Neuronal stem cell (in vitro differentiated cells): ENCODE results near the gene ZC3HAV1.

Source experiments
- DNase-seq: peaks from one replicate; pipeline ENCODE4 v3.0.0-alpha.2; 2013; ENCODE audit warnings: low spot score
- H2AFZ ChIP-seq: one replicate; pipeline ENCODE4 v1.6.1; 2013; ENCODE audit warnings: mild to moderate bottlenecking, low read length, inconsistent platforms
- H2AK5ac ChIP-seq: 2 replicates; pipeline ENCODE4 v1.6.1; 2013; ENCODE audit warnings: low read depth, mild to moderate bottlenecking, inconsistent platforms, low read length, moderate library complexity, mixed read lengths
- H2BK120ac ChIP-seq: 2 replicates; pipeline ENCODE4 v1.6.1; 2013; ENCODE audit warnings: low read depth, mild to moderate bottlenecking, inconsistent platforms, low read length, moderate library complexity, mixed read lengths
- H2BK12ac ChIP-seq: one replicate; pipeline ENCODE4 v1.6.1; 2013; ENCODE audit warnings: low read length, inconsistent platforms
- H2BK15ac ChIP-seq: 2 replicates; pipeline ENCODE4 v1.6.1; 2013; ENCODE audit warnings: mild to moderate bottlenecking, low read length, inconsistent platforms, mixed read lengths
- H2BK5ac ChIP-seq: one replicate; pipeline ENCODE4 v1.6.1; 2013; ENCODE audit warnings: inconsistent platforms, mild to moderate bottlenecking, low read length, moderate library complexity
- H3K14ac ChIP-seq: one replicate; pipeline ENCODE4 v1.6.1; 2013; ENCODE audit warnings: low read length, inconsistent platforms
- H3K18ac ChIP-seq: 2 replicates; pipeline ENCODE4 v1.6.1; 2013; ENCODE audit warnings: low read length, inconsistent platforms
- H3K23ac ChIP-seq: 2 replicates; pipeline ENCODE4 v1.6.1; 2013; ENCODE audit warnings: low read depth, mild to moderate bottlenecking, mixed read lengths, low read length, inconsistent platforms; ENCODE audit not compliant: poor library complexity
- H3K27ac ChIP-seq: replicated peaks from 3 replicates; pipeline ENCODE4 v1.5.1; 2013; ENCODE audit warnings: low read length, inconsistent platforms
- H3K27me3 ChIP-seq, 3 experiments: 2 replicates each; pipeline ENCODE4 v1.6.1; 2013; ENCODE audit warnings: low read length in 3 of 3, mild to moderate bottlenecking in 2 of 3, inconsistent platforms in 1 of 3, low read depth in 1 of 3, mixed read lengths in 1 of 3, moderate library complexity in 1 of 3; ENCODE audit not compliant: control insufficient read depth in 3 of 3, insufficient read depth in 3 of 3
- H3K36me3 ChIP-seq, 2 donors: replicated peaks in 1 of 2; 2 replicates each; pipeline ENCODE4 v1.6.1; 2013; ENCODE audit warnings: low read length in 2 of 2; ENCODE audit not compliant: control insufficient read depth in 2 of 2, insufficient read depth in 2 of 2
- H3K4ac ChIP-seq: 2 replicates; pipeline ENCODE4 v1.6.1; 2013; ENCODE audit warnings: inconsistent platforms, mild to moderate bottlenecking, low read length, moderate library complexity
- H3K4me1 ChIP-seq, 2 donors: 1 replicate in 1 of 2; 2 replicates in 1 of 2; pipeline ENCODE4 v1.6.1; 2013; ENCODE audit warnings: low read length in 2 of 2, low read depth in 1 of 2; ENCODE audit not compliant: control insufficient read depth in 2 of 2, insufficient read depth in 1 of 2
- H3K4me2 ChIP-seq: one replicate; pipeline ENCODE4 v1.6.1; 2013; ENCODE audit warnings: mild to moderate bottlenecking, low read length, inconsistent platforms; ENCODE audit not compliant: insufficient read depth, poor library complexity, severe bottlenecking
- H3K4me3 ChIP-seq, 2 donors: 2 replicates each; pipeline ENCODE4 v1.5.1; 2013; ENCODE audit warnings: low read length in 2 of 2, mild to moderate bottlenecking in 2 of 2, inconsistent platforms in 1 of 2, moderate library complexity in 1 of 2
- H3K79me1 ChIP-seq: one replicate; pipeline ENCODE4 v1.6.1; 2013; ENCODE audit warnings: low read depth, mild to moderate bottlenecking, inconsistent platforms, low read length, moderate library complexity
- H3K9ac ChIP-seq: one replicate; pipeline ENCODE4 v1.6.1; 2013; ENCODE audit warnings: mild to moderate bottlenecking, low read depth, low read length, inconsistent platforms; ENCODE audit not compliant: poor library complexity
- H3K9me3 ChIP-seq, 2 donors: replicated peaks in 1 of 2; 2 replicates each; pipeline versions ENCODE3 to v1.6.1; 2013; ENCODE audit warnings: low read length in 2 of 2, mild to moderate bottlenecking in 2 of 2, inconsistent platforms in 1 of 2, low read depth in 1 of 2, mixed read lengths in 1 of 2, moderate library complexity in 1 of 2; ENCODE audit not compliant: control insufficient read depth in 2 of 2, insufficient read depth in 1 of 2
- H4K8ac ChIP-seq: one replicate; pipeline ENCODE4 v1.6.1; 2013; ENCODE audit warnings: low read depth, mild to moderate bottlenecking, inconsistent platforms, low read length, moderate library complexity
- H4K91ac ChIP-seq: one replicate; pipeline ENCODE4 v1.6.1; 2013; ENCODE audit warnings: low read length, low read depth, mild to moderate bottlenecking, inconsistent platforms; ENCODE audit not compliant: poor library complexity
- WGBS, 2 donors: extraction: QIAGEN DNeasy Blood & Tissue Kit; methylation state at CpG; one replicate each; pipeline ENCODE4 v1.1.7; 2013; ENCODE audit warnings: missing lambda C conversion rate in 2 of 2, mixed read lengths in 1 of 2; ENCODE audit not compliant: insufficient read length in 2 of 2, insufficient replicate concordance in 1 of 2; ENCODE audit errors: extremely low coverage in 2 of 2; 5-methylcytosine and 5-hydroxymethylcytosine counted together

Gene ZC3HAV1

GRCh38 chr7:139004321-139005090, 105.0 kb downstream of the ZC3HAV1 start:
- H3K4me2 ChIP-seq: no peak overlapping the region
- H2BK15ac ChIP-seq: no peak overlapping the region
- H4K91ac ChIP-seq: no peak overlapping the region
- H3K14ac ChIP-seq: no peak overlapping the region
- H2BK5ac ChIP-seq: no peak overlapping the region
- no peak overlapping the region for H4K8ac ChIP-seq
- H3K9ac ChIP-seq: no peak overlapping the region
- H2BK12ac ChIP-seq: no peak overlapping the region
- no peak overlapping the region for H3K4me3 ChIP-seq
- H3K27ac ChIP-seq: no peak overlapping the region
- no peak overlapping the region for H2BK120ac ChIP-seq
- H3K23ac ChIP-seq: no peak overlapping the region
- DNase-seq: no peak
- H3K36me3 ChIP-seq: no peaks in the 10 kb centered on the region
- peaks cover 0 to 9% of the 10 kb centered on the region in 2 donors for H3K9me3 ChIP-seq
- H3K18ac ChIP-seq: no peak overlapping the region
- H3K4me1 ChIP-seq: no peaks in the 10 kb centered on the region
- no peak overlapping the region for H3K4ac ChIP-seq
- H3K27me3 ChIP-seq: no peaks in the 10 kb centered on the region
- no peak overlapping the region for H2AFZ ChIP-seq
- H3K79me1 ChIP-seq: no peaks in the 10 kb centered on the region
- no peak overlapping the region for H2AK5ac ChIP-seq

DNA sequence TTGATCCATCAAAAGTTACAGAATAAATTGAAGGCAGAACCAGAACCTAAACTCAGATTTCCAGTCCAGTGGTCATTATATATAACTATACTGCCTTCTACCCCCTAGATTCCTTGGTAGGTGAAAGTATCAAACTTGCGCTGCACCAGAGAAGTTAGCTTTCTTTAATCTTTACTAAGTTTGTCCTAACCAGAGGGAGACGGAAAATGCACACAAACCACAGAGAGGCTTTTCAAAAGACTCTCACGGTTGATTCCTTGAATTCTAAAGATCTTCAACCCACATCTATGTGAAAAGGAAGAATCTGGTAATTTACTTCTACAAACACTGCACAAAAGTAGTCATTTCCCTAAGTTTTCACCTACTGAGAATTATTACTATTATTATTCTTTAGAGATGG, 110.1 kb downstream of the ZC3HAV1 start:
- H3K79me1 ChIP-seq: no peaks in the 10 kb centered on the region
- no peaks in the 10 kb centered on the region for H3K4me1 ChIP-seq
- no peaks in the 10 kb centered on the region for H3K27me3 ChIP-seq
- no peak overlapping the region for H2AFZ ChIP-seq
- no peak overlapping the region for H2BK120ac ChIP-seq
- no peak overlapping the region for H3K14ac ChIP-seq
- no peak overlapping the region for H3K9ac ChIP-seq
- no CpG with 5 or more reads among the region's 3 CpGs for WGBS, 2 donors
- no peak overlapping the region for H3K27ac ChIP-seq
- H3K23ac ChIP-seq: no peak overlapping the region
- no peak for DNase-seq
- no peak overlapping the region for H4K8ac ChIP-seq
- no peak overlapping the region for H2AK5ac ChIP-seq
- no peak overlapping the region for H4K91ac ChIP-seq
- no peak overlapping the region for H3K4ac ChIP-seq
- no peaks in the 10 kb centered on the region for H3K36me3 ChIP-seq
- H2BK5ac ChIP-seq: no peak overlapping the region
- no peak overlapping the region for H2BK12ac ChIP-seq
- no peak overlapping the region for H3K18ac ChIP-seq
- H3K9me3 ChIP-seq: peaks cover 0 to 7% of the 10 kb centered on the region in 2 donors
- no peak overlapping the region for H2BK15ac ChIP-seq
- no peak overlapping the region for H3K4me2 ChIP-seq
- H3K4me3 ChIP-seq: no peak overlapping the region
